Endothelial cell of umbilical vein (primary cell): ENCODE measurements around the gene PCBD2. TPM values are rescaled to one million over a fixed set of nuclear protein-coding genes. Genes with fewer than 3 reads are reported as not detected.

Source experiments
- BruUV-seq: library from RNA; stranded (reverse); fragments of 400-500 nt; replicated peaks from 2 replicates; lab custom pipeline; 2021; lab: Mats Ljungman, UMichigan
- CTCF ChIA-PET: fragments of 300-600, 350-600 bp; sonication (Branson Sonifier 250); formaldehyde crosslinking; loops from one replicate; lab custom pipeline; 2021; ENCODE audit warnings: antibody characterized with exemption, inconsistent platforms; lab: Charles Lee
- POLR2A ChIA-PET: fragments of 300-600, 350-600 bp; sonication (Branson Sonifier 250); formaldehyde crosslinking; loops from one replicate; lab custom pipeline; 2021; ENCODE audit warnings: antibody characterized with exemption, inconsistent platforms; lab: Charles Lee
- DNase-seq: peaks from one replicate; pipeline ENCODE4 v3.0.0-alpha.2; 2011; ENCODE audit warnings: low read depth, low spot score
- FAIRE-seq: peaks from 2 replicates; lab custom pipeline; 2011; peaks lifted over from hg19 to GRCh38; lab: Jason Lieb, UNC
- H2AFZ ChIP-seq: 2 replicates; pipeline ENCODE4 v1.6.0; 2012; ENCODE audit warnings: low read depth, low read length, control low read depth, inconsistent platforms
- H3K27ac ChIP-seq: 2 replicates; pipeline ENCODE4 v1.5.1; 2011; ENCODE audit warnings: low read depth, mild to moderate bottlenecking, control low read depth, low read length, moderate library complexity; ENCODE audit not compliant: insufficient read depth
- H3K27me3 ChIP-seq, 2 experiments: 2 replicates each; pipeline versions ENCODE4 v1.6.0 to v1.6.1; 2011; ENCODE audit warnings: low read length in 2 of 2, mixed read lengths in 1 of 2; ENCODE audit not compliant: control insufficient read depth in 2 of 2, insufficient read depth in 2 of 2
- H3K36me3 ChIP-seq, 2 experiments: 2 replicates in 1 of 2; 3 replicates in 1 of 2; pipeline ENCODE4 v1.5.1; 2011; ENCODE audit warnings: low read length in 2 of 2, mild to moderate bottlenecking in 1 of 2, moderate library complexity in 1 of 2; ENCODE audit not compliant: control insufficient read depth in 2 of 2, insufficient read depth in 2 of 2; ENCODE audit errors: extremely low read depth in 1 of 2
- H3K4me1 ChIP-seq: 3 replicates; pipeline ENCODE4 v1.5.1; 2011; ENCODE audit warnings: mild to moderate bottlenecking, low read length; ENCODE audit not compliant: control insufficient read depth, insufficient read depth; ENCODE audit errors: extremely low read depth
- H3K4me2 ChIP-seq: 2 replicates; pipeline ENCODE4 v1.6.1; 2011; ENCODE audit warnings: low read length, control low read depth, mixed read lengths; ENCODE audit not compliant: insufficient read depth
- H3K4me3 ChIP-seq, 3 experiments: fragments of 200-600 bp in 1 of 3; sonication (generic), shearing (Covaris generic) in 1 of 3; replicated peaks in 1 of 3; 2 replicates each; pipeline ENCODE4 v1.5.1; 2011 to 2016; ENCODE audit warnings: control low read depth in 3 of 3, low read length in 3 of 3, mild to moderate bottlenecking in 2 of 3, inconsistent platforms in 1 of 3, low read depth in 1 of 3, moderate library complexity in 1 of 3; ENCODE audit not compliant: insufficient read depth in 1 of 3
- H3K79me2 ChIP-seq: 2 replicates; pipeline ENCODE4 v1.6.0; 2012; ENCODE audit warnings: low read length, inconsistent platforms; ENCODE audit not compliant: control insufficient read depth, insufficient read depth
- H3K9ac ChIP-seq: replicated peaks from 2 replicates; pipeline ENCODE3; 2011; ENCODE audit warnings: low read length, control low read depth; ENCODE audit not compliant: insufficient read depth; ENCODE audit errors: extremely low read depth
- H3K9me1 ChIP-seq: replicated peaks from 3 replicates; pipeline ENCODE4 v1.6.0; 2011; ENCODE audit warnings: mild to moderate bottlenecking, low read length; ENCODE audit not compliant: control insufficient read depth, insufficient read depth; ENCODE audit errors: extremely low read depth
- H3K9me3 ChIP-seq: replicated peaks from 2 replicates; pipeline ENCODE4 v1.5.1; 2012; ENCODE audit warnings: low read length, inconsistent platforms; ENCODE audit not compliant: control insufficient read depth, insufficient read depth
- H4K20me1 ChIP-seq: replicated peaks from 2 replicates; pipeline ENCODE3; 2011; ENCODE audit warnings: mild to moderate bottlenecking, low read length; ENCODE audit not compliant: control insufficient read depth, insufficient read depth; ENCODE audit errors: extremely low read depth
- CTCF ChIP-seq, 2 donors: IDR thresholded peaks; 1 replicate in 1 of 2; 2 replicates in 1 of 2; pipeline ENCODE4 v1.5.1; 2011; ENCODE audit warnings: low read length in 2 of 2, mild to moderate bottlenecking in 2 of 2, moderate library complexity in 2 of 2, control low read depth in 1 of 2, inconsistent platforms in 1 of 2, low read depth in 1 of 2; ENCODE audit not compliant: insufficient read depth in 1 of 2; ENCODE audit errors: extremely low read depth in 1 of 2
- EZH2 ChIP-seq: IDR thresholded peaks from 2 replicates; pipeline ENCODE4 v1.6.1; 2012; ENCODE audit warnings: borderline replicate concordance, low read depth, mild to moderate bottlenecking, moderate library complexity, low read length, inconsistent platforms; ENCODE audit not compliant: severe bottlenecking
- FOS ChIP-seq: IDR thresholded peaks from 2 replicates; pipeline ENCODE4 v1.6.1; 2011; ENCODE audit warnings: mild to moderate bottlenecking, low read length, moderate library complexity, borderline replicate concordance; ENCODE audit not compliant: insufficient read depth
- GATA2 ChIP-seq: IDR thresholded peaks from 2 replicates; pipeline ENCODE4 v1.7.0; 2011; ENCODE audit warnings: low read depth, mild to moderate bottlenecking, moderate library complexity, mixed read lengths, low read length; ENCODE audit not compliant: insufficient read length, insufficient read depth
- JUN ChIP-seq: IDR thresholded peaks from 2 replicates; pipeline ENCODE4 v1.6.1; 2011; ENCODE audit warnings: borderline replicate concordance, low read depth; ENCODE audit not compliant: insufficient read length, insufficient read depth
- MAX ChIP-seq: IDR thresholded peaks from 2 replicates; pipeline ENCODE4 v1.6.1; 2011; ENCODE audit not compliant: insufficient read depth, insufficient read length
- MYC ChIP-seq: IDR thresholded peaks from one replicate; pipeline ENCODE4 v1.6.1; 2011; ENCODE audit warnings: mild to moderate bottlenecking, low read depth, low read length
- POLR2A ChIP-seq: IDR thresholded peaks from 2 replicates; pipeline ENCODE4 v1.6.1; 2012; ENCODE audit warnings: low read depth, mild to moderate bottlenecking, control low read depth, low read length
- POLR2AphosphoS5 ChIP-seq: IDR thresholded peaks from 2 replicates; pipeline ENCODE4 v1.6.1; 2012; ENCODE audit warnings: low read depth, mild to moderate bottlenecking, control low read depth, low read length, moderate library complexity; ENCODE audit not compliant: insufficient read depth
- dilution Hi-C: fragments of 300-500 bp; cut with MboI; formaldehyde crosslinking; loops from one replicate; pipeline ENCODE4 v1.15.0; 2019; ENCODE audit warnings: low sequenced_read_pairs; ENCODE audit not compliant: extremely low pct_ligation_motif_present
- intact Hi-C: fragments of 100-400 bp; cut with micrococcal nuclease; formaldehyde crosslinking; loops from one replicate; pipeline ENCODE4 v1.10.0; 2022
- polyA plus RNA-seq, 4 experiments: library from polyadenylated mRNA; depleted of rRNA in 3 of 4; stranded (reverse) in 3 of 4; unstranded in 1 of 4; fragments of >200 nt; gene quantifications; 2 replicates each; pipeline versions ENCODE4 v1.2.1 to v1.2.3, GENCODE V29; 2011 to 2012; ENCODE audit warnings: missing spikeins in 1 of 4
- total RNA-seq: library from RNA; stranded (reverse); gene quantifications from 2 replicates; pipeline ENCODE4 v1.2.3, GENCODE V29; 2021

PCBD2 gene
- total and polyA plus RNA-seq, 2 donors (not counting 3 experiments of a cell fraction or from before 2014, with no cell fraction given): 4.0 to 10.7 TPM

DNA sequence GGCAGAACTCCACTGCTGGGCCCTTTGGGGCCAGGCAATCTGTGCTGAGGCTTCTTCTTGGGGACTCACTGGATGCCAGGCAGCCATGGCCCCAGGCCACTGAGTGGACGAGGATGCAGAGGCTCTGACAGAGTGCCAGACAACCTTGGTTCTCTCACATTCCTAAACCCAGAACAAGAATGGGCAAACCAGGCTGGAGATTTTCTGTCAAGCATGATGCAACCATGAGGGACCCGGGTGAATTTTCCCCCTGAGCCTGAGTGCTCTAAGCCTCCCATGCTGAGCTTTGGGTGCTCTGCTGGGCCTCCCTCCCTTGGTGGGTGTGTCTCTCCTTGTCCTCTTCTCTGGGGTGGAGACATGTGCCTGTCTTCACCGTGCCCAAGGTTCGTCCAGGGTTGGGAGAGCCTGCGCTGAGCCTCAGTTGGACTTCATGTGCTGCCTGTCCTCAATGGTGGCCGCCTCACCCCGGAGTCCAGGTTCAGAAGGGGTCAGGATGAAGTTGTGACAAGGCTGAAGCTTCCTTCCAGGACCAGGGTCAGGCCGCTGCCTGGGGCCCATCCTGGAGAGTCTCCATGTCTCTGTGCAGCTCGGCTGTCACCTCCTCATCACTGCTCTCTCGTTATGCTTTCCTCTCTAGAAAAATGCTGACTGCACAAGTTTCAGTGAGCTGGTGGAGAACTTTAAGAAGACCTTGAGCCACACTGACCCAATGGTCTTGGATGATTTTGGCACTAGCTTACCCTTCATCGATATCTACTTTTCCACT lies 105.0 kb downstream of the PCBD2 start:
- CTCF ChIA-PET: no interaction called here
- BruUV-seq: no TSS peak
- dilution Hi-C loops: no loop called here

More for the DNA sequence above, 105.0 kb downstream of the PCBD2 start:
- TF ChIP-seq MAX (no peak), GATA2 (no peak), EZH2 (no peak), CTCF (IDR thresholded peaks at IDR 0.05; ENCODE audit: extremely low read depth in 1 of 2, insufficient read depth in 1 of 2, low read depth in 1 of 2, low read length in 2 of 2) (no peak), JUN (no peak), FOS (no peak), POLR2AphosphoS5 (no peak), MYC (no peak), POLR2A (no peak)
- no peak overlapping the region for H3K4me2 ChIP-seq
- DNase-seq: no peak
- no peaks in the 10 kb centered on the region for H3K4me1 ChIP-seq
- H3K27ac ChIP-seq: no peak overlapping the region
- H4K20me1 ChIP-seq: no peaks in the 10 kb centered on the region
- no peak for FAIRE-seq
- no peaks in the 10 kb centered on the region for H3K9me1 ChIP-seq
- H2AFZ ChIP-seq: no peak overlapping the region
- intact Hi-C loops: no loop called here
- no peak overlapping the region for H3K9ac ChIP-seq
- no peaks in the 10 kb centered on the region for H3K36me3 ChIP-seq
- no peaks in the 10 kb centered on the region for H3K9me3 ChIP-seq
- no peaks in the 10 kb centered on the region for H3K27me3 ChIP-seq
- H3K4me3 ChIP-seq: no peak overlapping the region
- H3K79me2 ChIP-seq: no peaks in the 10 kb centered on the region
- POLR2A ChIA-PET: no interaction called here
